ENCODE data around the gene GPR153.

DNA sequence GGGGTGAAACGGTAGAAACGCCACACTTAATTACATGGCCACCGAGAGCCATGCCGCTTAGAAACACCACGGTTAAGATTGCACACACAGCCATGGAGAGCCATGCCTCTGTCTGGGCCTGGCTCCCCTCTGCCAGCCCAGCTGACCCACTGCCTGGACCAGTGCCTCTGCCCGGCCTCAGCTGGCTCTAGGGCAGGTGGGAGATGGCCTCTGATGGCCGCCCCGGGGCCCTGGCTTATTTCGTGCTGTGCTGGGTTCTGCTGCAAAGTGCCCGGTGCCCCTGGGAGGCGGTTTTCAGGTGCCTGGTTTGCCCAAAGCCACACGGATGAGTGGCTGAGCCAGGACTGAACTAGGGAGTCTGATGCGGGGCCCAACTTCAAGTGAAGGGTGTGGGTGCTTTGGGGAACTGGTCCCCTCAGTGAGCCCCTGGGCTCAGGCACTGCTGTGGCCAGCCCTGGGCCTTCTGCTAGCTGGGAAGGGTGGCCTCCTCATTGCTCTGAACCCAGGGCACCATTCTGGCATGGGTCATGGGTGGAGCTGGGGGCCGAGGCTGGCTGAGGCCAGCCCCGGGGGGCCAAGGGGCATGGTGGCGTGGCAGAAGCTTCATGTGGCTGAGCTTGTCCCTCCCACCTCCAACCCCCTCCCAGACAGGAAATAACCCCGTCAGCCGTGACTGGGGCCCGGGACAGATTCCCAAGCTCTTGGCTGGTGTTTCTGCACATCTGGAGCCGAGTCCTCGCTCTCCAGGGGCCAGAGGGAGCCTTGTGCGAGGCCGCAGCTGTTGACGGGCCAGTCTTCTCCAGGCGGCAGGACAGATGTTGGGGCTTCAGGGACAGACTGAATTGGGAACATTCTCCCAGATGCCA is 1.9 kb upstream of the GPR153 start:
- TF ChIP-seq EZH2 (IDR thresholded peaks at IDR 0.05; ENCODE audit: insufficient read depth, poor library complexity, severe bottlenecking) (no peak), EZH2phosphoT487 (IDR thresholded peaks at IDR 0.05; ENCODE audit: insufficient read depth, low read depth) (no peak)

All from GM23248 (cell line).